Brain microvascular endothelial cell (primary cell): ENCODE data around the gene GCSAML.

ENCODE experiments used
- DNase-seq: peaks from one replicate; pipeline ENCODE4 v3.0.0-alpha.2; 2020
- H3K27ac ChIP-seq: fragments of 250-450 bp; sonication (Bioruptor Pico); 2 replicates; pipeline ENCODE4 v1.5.1; 2020; ENCODE audit warnings: mild to moderate bottlenecking, moderate library complexity
- H3K27me3 ChIP-seq: fragments of 250-450 bp; sonication (Bioruptor Pico); replicated peaks from 2 replicates; pipeline ENCODE4 v1.5.1; 2020; ENCODE audit warnings: mild to moderate bottlenecking
- H3K36me3 ChIP-seq: fragments of 250-450 bp; sonication (Bioruptor Pico); replicated peaks from 2 replicates; pipeline ENCODE4 v1.5.1; 2020; ENCODE audit warnings: mild to moderate bottlenecking
- H3K4me3 ChIP-seq: 2 replicates; pipeline ENCODE4 v1.5.1; 2011; ENCODE audit warnings: low read depth, mild to moderate bottlenecking, control low read depth, low read length, moderate library complexity
- in situ Hi-C: cut with HindIII; loops from 2 replicates; pipeline ENCODE4 v1.10.0; 2017; ENCODE audit warnings: low sequenced_read_pairs, low pct_ligation_motif_present
- TF ChIP-seq, protein P1 (sequence below): IDR thresholded peaks from 2 replicates; pipeline ENCODE4 v1.5.1; 2011; ENCODE audit warnings: low read depth, mild to moderate bottlenecking, moderate library complexity, low read length, control low read depth, inconsistent platforms; ENCODE audit errors: missing control alignments

The GCSAML gene

DNA sequence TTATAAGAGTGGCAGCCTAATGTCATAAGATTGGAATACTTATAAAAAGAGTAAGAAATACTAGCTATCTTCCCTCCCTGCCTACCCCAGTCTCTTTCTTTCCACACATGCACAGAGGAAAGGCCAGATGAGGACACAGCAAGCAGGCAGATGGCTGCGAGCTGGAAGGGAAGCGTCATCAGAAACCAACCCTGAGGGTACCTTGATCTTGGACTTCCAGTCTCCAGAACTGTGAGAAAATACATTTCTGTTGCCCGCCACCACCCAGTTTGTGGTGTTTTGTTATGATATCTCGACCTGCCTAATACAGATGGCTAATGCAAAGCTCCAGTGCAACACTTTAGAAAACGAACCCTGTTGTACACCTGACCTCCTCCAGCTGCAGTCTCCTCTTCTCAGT is 10.4 kb upstream of the GCSAML start:
- TF ChIP-seq, protein P1, sequence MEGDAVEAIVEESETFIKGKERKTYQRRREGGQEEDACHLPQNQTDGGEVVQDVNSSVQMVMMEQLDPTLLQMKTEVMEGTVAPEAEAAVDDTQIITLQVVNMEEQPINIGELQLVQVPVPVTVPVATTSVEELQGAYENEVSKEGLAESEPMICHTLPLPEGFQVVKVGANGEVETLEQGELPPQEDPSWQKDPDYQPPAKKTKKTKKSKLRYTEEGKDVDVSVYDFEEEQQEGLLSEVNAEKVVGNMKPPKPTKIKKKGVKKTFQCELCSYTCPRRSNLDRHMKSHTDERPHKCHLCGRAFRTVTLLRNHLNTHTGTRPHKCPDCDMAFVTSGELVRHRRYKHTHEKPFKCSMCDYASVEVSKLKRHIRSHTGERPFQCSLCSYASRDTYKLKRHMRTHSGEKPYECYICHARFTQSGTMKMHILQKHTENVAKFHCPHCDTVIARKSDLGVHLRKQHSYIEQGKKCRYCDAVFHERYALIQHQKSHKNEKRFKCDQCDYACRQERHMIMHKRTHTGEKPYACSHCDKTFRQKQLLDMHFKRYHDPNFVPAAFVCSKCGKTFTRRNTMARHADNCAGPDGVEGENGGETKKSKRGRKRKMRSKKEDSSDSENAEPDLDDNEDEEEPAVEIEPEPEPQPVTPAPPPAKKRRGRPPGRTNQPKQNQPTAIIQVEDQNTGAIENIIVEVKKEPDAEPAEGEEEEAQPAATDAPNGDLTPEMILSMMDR = no peak
- no peak for DNase-seq
- no peaks in the 10 kb centered on the region for H3K36me3 ChIP-seq
- no peak overlapping the region for H3K27ac ChIP-seq
- in situ Hi-C loops = no loop called here
- no peak overlapping the region for H3K4me3 ChIP-seq
- H3K27me3 ChIP-seq = no peaks in the 10 kb centered on the region

DNA sequence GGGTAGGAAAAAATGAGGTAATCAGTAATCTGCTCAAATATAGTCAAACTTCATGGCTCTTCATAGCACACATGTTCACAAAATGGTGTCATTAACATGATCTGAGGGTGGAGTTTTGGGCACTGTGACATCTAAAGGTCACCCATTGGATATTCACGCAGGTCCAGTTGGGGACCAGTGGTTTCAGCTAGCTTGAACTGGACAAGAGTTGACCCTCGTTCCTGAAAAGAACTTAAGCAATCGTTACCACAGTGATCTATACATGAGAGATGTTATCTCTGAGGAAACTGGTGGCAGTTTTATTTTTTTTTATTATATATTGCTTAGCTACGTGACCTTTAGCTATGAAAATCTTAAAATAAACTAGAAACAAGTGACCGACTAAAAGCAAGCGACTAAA is 9.7 kb upstream of the GCSAML start:
- TF ChIP-seq, protein P1 = no peak
- no peak for DNase-seq
- in situ Hi-C loops = no loop called here
- Histone ChIP-seq H3K27ac (no peak overlapping the region), H3K27me3 (no peaks in the 10 kb centered on the region), H3K36me3 (no peaks in the 10 kb centered on the region), H3K4me3 (no peak overlapping the region)

DNA sequence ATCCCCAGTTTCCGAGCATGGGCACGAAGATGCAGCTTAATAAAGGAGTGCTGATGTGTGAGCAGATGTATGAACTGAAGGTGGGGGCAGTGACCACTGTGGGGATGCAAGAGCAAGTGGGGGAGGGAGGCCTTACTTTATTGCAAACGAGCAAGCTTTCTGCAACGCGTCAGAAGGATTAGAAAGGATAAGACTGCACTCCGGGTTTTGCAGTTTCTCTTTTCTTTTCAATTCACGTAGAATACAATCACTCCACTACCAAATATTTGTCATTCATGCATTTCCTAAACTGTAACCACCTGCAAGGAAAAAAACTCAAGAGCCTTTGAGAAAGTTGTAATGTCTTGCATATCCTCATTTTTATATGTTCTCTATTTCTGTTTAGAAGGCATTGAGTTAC is 8.4 kb upstream of the GCSAML start:
- Histone ChIP-seq H3K4me3 (no peak overlapping the region), H3K27ac (no peak overlapping the region), H3K36me3 (no peaks in the 10 kb centered on the region), H3K27me3 (no peaks in the 10 kb centered on the region)
- DNase-seq = no peak
- TF ChIP-seq, protein P1 = no peak
- in situ Hi-C loops = no loop called here

DNA sequence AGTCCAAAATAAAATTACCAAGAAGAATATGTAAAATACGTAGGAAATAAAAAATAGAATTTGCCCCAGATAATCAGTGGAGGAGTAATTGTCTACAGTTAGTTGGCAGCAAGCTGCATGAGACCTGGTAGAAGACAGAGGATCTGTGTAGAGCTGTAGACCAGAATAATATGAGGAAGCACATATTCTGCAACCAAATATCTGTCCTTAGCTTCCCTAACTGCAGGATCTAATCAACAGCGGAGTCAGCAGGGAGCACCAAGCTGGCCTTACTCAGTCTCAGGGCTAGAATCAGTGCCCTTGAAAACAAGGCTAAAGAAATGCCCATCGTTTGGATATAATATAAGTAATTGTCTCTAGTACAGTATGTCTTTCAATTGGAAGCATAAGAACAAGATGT is 6.1 kb upstream of the GCSAML start:
- TF ChIP-seq, protein P1 = no peak
- H3K36me3 ChIP-seq = no peaks in the 10 kb centered on the region
- H3K27ac ChIP-seq = no peak overlapping the region
- no peak for DNase-seq
- no peak overlapping the region for H3K4me3 ChIP-seq
- no peaks in the 10 kb centered on the region for H3K27me3 ChIP-seq
- in situ Hi-C loops = no loop called here

DNA sequence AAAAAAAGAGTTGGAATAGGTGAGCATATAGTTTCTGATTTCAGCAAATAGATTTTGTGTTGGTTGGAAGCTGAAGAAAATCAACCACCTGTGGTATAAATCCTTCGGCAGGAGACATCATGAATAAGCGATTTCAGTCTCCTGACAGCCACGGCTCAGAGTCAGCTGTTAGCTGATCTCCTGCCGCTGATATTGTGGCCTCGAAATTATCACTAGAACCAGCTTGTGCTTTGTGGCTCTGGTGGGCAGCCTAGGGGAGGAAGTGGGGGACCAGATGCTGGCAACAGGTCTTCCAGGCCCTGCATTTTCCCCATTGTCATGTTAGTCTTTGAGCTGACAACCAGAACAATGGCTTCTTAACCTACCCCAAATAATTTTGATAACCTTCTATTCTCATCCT is 842 bp upstream of the GCSAML start:
- no peak for DNase-seq
- TF ChIP-seq, protein P1 = no peak
- Histone ChIP-seq H3K4me3 (no peak overlapping the region), H3K27ac (no peak overlapping the region), H3K27me3 (no peaks in the 10 kb centered on the region), H3K36me3 (no peaks in the 10 kb centered on the region)
- in situ Hi-C loops = no loop called here

DNA sequence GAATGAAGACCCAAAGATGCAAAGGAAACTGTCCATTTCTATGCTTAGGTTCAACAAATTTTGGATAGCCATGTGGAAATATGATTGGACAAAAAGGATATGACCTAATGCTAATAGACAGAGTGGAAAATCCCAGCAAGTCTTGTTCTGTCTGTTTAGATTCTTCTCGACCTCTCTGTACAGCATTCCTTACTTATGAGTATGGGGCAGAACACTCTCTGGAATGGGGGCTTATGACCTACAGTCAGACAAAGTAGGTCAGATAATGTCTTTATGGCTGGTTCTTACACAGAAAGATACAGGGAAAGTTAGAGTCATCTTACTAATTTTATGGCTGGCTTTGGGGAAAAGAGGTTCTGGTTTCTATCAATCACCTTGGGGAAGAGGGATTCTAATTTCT is 2.8 kb downstream of the GCSAML start:
- Histone ChIP-seq H3K36me3 (no peaks in the 10 kb centered on the region), H3K27me3 (no peaks in the 10 kb centered on the region), H3K27ac (no peak overlapping the region), H3K4me3 (no peak overlapping the region)
- peak; percentile 25 for DNase-seq
- TF ChIP-seq, protein P1 = no peak
- in situ Hi-C loops = no loop called here
